ELR (cell line): ENCODE data around the gene ZNF672.
A peak's percentile ranks its signal among the peaks of the same experiment; 100 is the strongest.
"Not testable (repeated sequence)": the region's sequence is repeated elsewhere in the genome, so short reads cannot be mapped to it uniquely, and the experiment has no call there.

Experiments
- DNase-seq: peaks from one replicate; pipeline ENCODE4 v3.0.0-alpha.2; 2015; ENCODE audit warnings: low read depth

Gene ZNF672

DNA sequence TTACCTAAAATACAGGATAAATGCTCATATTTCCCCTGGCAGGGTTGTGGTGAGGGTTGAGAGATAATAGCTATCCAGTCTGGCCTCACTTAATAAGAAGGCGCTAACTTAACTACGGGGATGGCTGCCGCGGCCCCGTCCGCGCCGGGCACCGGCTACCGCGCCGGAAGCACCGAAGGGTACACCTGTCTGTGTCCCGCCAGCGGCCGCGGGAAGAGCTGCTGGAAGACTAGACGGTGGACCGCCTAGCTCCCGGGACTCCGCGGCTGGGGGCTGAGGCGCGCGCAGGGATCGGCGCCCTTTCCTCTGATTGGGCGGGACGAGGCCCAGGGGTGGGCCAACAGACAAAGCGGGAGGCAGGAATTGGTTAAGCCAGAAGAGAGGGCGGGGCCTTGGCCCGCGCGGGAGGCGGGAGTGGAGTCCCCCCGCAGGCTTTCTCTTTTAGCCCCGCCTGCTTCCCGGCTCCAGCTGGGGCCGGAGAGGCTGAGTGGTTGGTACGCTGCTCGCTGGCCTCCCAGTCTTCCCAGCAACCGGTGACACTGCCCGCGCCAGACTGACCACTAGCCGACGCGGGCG, at the start of gene ZNF672:
Gene ZNF672, plus strand, starts transcription at position 444 of the 576 bp plus-strand sequence. CDS start 9,051 bp downstream, outside the sequence.
- DNase-seq, result peak; percentile 98

DNA sequence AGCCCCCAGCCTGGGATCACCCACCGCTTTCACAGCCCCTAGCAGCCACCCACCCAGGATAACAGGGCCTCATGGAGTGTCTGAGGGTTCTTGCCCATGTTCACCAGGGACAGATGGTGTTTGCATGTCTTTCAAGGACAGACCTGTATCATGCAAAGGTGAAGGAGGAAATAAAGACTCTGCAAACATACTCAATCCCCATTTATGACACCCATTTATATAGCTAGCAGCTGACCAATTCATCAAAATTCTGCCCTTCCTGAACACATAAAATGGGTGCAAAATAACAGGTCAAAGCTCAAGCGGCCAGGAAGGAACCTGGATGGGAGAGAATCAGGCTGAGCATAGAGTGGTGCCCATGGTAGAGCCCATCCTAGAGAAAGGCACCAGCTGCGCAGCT, 49.7 kb upstream of the ZNF672 start:
- DNase-seq, result no peak

GRCh38 chr1:248789337-248789736, 48.7 kb upstream of the ZNF672 start:
- not testable (repeated sequence) for DNase-seq

DNA sequence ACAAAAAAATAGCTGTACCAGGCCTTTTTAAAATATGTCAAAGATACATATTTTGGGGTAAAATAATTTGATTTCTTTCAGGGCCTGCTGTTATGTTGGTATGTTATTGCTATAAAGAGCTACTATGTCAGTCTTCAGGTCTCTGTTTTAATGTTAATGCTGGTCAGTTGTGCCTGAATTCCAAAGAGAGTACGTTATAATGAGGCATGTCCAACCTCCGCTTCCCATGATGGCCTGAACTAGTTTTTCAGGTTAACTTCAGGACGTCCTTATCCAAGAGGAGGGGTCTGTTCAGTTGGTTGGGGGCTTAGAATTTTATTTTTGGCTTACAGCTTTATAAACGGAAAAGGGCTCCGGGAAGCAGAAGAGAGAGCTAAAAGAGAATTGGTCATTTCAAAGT, 47.6 kb upstream of the ZNF672 start:
- DNase-seq, result no peak

DNA sequence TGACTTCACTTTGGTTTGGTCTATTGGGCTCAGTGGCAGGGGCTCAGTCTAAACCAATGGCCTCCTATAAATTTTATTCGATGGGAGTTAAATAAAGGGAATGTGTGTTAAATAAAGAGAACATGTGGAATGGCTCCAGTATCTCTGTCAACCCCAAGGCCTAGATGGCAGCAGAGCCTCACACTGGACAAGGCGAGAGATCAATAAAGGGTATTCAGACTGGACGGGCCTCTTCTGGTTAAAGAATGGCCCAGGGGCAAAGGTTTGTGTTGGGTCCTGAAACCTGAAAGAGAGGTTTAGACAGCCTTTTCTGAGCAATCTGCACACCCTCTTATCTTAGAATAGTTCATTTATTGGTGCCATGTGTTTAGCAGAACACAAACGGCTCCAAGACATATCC, 47.0 kb upstream of the ZNF672 start:
- DNase-seq, result no peak

DNA sequence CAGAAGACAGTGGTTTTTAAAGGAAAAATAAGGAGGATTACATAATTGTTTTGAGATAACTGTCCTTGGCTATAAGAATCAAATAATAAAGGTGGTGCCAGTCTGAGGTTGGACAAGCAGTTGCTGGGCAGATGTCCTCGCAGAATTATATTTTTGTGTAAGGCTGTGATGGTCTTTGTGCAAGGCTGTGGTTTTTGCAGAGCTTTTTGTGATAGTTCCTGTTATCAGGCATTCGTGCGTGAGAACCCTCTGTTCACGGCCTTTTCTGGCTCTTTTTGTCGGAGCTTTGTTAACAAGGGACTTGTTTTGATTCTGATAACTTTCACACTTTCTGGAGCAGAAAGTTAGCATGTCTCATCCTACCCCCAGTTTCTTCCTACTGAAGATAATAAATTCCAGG, 45.7 kb upstream of the ZNF672 start:
- DNase-seq, result no peak

- DNase-seq, result no peak
These were observed 44.4 kb upstream of the ZNF672 start for GRCh38 chr1:248793592-248793991.

GRCh38 chr1:248794663-248795062, 43.4 kb upstream of the ZNF672 start:
- DNase-seq, result not testable (repeated sequence)

DNA sequence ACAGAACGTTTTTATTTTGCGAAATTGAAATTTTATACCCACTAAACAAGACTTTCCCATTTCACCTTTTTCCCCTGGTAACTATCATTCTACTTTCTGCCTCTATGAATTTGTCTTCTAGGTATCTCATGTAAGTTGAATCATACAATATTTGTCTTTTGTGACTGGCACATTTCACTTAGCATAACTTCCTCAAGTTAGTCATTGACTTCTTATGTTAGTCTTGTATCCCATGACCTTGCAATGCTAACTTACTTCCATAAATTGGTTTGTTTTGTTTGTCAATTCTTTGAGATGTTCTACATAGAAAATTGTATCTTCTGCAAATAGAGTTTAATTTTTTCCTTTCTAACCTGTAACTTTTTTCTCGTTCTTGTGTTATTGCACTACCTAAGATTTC, 39.2 kb upstream of the ZNF672 start:
- no peak for DNase-seq

- DNase-seq, result no peak
These were observed 37.6 kb upstream of the ZNF672 start for GRCh38 chr1:248800459-248800858.

DNA sequence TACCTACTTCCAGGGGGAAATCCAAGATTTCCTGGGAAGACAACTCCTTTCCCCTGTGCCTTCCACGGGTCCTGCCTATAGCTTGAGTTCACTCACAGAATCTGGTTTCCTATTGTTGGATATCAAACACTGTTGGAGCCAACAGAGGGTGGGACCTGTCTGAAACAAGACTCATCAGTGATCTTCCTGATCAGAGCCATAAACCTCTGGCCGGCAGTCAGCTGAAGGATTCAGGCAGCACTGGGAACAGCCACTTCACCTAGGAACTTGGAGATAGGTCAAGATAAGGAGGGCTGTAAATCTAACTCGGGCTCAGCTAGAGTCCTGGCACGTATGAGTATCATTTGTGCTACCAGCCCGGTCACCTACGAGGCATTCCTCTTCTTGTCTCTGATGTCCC, 35.6 kb upstream of the ZNF672 start:
- no peak for DNase-seq

- not testable (repeated sequence) for DNase-seq
These were observed 34.5 kb upstream of the ZNF672 start for GRCh38 chr1:248803501-248803900.

DNA sequence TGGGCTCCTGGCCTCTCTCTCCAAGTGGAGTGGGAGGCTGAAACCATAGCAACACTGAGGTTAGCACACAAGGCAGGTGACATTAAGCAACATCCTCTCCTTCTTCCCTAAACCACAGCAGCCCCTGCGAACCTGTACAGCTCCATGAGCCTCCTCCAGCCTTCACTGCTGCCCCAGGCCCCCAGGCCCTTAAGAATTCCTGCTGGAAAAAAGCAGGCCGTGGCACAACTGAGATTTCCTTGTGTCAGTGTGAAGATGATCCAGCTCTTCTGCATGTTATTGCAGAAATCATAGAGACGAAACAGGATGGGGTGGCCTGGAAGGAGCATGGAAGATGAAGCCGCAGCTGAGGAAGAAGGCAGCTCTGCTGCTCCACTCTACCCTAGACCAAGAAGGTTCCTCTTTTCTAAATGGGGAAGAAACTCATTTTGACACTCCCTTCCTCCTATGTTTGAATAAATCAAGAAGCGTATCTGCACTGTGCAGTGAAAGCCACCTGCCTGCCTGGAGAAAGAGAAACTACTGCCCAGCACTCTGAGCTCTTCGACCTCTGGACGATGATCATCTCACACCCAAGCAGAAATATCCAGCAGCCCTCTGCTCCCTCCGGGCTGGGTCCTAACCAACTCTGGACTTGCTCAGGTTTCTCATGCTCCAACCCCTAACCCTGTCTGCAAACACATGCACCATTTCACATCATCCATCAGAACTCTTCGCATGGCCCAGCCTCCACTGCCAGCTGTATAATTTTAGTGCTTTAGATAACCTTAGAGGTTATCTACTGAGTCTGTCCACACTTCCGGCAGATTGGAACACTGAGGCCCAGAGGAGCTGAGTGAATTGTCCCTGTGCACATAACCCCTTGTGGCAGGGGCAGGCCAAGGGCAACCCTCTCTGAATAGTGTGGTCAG, 33.0 kb upstream of the ZNF672 start:
- DNase-seq, result no peak

- DNase-seq, result peak; percentile 21
These were observed 32.1 kb upstream of the ZNF672 start for GRCh38 chr1:248805876-248806275.

GRCh38 chr1:248807067-248807737, 30.8 kb upstream of the ZNF672 start:
- DNase-seq, result peak; percentile 57

- DNase-seq, result no peak
These were observed 29.1 kb upstream of the ZNF672 start for GRCh38 chr1:248808876-248809275.

DNA sequence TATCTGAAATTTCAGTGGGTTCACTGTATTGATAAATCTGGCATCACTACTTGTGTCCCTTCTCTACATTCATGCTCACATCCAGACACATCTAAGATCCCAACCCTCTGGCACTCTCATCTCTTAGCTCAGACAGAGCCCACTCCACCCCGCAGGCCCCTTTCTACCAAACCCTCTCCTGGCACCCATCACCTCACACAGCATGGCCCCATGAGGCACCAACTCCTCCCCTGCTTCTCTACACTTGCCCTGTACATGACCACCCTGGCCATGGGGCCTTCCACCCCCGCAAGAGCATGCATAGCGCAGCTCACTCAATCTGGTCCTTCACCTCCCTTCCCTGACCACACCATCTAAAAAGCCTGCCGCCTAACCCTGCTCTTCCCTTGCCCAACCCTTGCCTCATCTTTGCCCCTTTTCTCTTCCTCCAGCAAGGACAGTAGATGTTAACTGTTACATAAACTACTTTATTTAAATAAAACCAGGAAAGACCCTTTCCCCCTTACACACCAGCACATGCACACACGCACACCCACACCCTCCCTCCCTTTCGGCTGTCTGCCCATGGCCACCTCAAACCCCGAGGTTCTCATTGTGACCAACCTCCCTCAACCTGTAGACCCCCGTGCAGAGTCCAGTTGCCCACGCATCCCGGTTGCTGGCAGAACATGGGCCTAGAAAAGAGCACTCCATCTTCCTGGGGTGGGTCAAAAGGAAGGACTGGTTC, 27.9 kb upstream of the ZNF672 start:
- DNase-seq, result no peak

GRCh38 chr1:248810727-248811513, 27.1 kb upstream of the ZNF672 start:
- no peak for DNase-seq

DNA sequence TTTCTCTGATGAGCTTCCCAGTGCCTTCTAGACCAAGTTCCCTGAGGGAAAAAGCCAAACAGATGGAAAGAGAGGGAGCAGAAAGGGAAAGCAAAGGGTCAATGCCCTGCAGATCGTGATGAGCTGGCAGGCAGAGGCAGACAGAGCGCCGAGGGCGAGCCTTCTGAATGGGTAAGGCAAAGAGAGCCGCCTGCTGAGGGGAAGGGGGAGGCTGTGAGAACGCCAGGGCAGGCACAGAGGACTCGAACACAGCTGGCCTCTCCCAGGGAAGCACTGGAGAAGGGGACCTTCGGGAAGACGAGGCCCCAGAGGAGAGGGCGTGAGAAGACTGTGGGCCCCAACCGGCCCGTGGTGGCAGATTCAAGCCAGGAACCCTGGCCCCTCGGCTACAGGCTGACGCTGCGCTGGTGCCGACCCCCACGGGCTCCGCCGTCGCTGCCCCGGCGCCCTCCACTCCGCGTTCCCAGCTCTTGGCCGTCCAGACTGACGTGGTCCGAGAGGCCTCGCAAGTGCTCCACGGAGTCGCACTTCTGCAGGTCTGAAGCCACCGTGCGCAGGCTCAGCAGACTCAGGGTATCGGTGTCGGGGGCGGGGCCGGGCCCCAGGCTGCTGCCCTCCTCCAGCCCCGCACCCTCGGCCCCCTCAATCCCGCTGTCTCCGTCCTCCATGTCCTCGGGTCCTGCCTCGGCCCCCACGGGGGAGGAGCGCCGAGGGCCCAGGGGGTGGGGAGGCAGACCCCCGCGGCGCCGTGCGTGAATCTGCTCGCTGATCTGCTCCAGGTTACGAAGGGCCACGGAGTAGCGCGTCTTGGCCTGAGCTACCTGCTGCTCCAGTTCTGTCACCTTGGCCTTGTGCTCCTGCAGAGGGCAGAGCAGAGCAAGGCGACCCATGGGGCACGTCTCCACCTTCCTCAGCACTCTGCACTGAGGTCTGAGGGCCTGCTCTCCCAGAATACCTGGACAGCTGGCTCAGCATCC, 26.2 kb upstream of the ZNF672 start:
- DNase-seq, result peak; percentile 22

DNA sequence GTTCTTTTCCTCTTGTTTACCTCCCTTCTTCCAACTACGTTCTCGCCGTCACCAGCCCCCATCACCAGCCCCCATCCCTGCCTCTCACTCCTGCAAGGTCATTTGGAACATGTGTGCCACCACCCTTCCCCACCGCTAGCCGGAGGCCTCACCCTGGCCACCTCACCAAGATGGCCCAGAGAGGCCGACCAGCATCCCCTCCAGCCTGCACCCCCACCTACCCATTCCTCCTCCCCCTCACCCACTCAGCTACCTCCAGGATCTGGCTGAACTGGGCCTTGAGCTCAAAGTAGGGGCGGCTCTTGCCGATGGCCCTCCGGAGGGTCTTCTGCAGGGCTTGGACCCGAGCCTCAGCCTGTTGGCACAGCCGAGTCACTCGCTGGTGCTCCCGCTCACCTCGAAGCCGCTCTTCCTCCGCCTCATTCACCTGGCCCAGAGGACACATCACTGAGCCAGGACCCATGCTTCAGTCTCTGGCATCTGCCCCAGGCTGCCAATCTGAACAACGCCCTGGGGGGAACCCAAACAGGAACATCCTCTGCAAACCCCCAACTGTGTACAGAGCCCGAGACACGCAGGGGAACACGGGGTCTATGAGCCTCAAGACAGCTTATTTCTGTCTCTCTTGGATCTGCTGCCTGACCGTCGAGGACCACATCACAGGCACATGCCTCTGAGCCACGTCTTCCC, 25.1 kb upstream of the ZNF672 start:
- no peak for DNase-seq
